Heart right ventricle (tissue), 16 donors: ENCODE data around the gene NFE2L1. TPM values are rescaled to one million over a fixed set of nuclear protein-coding genes. Genes with fewer than 3 reads are reported as not detected.

ENCODE experiments used
- ATAC-seq, 8 donors: fragments of 200-7000 bp; cut with Tn5 transposase; one replicate each; pipeline ENCODE4 v1.9.1; 2020; ENCODE audit warnings: mild to moderate bottlenecking in 8 of 8, moderate library complexity in 8 of 8, moderate number of reproducible peaks in 1 of 8
- DNase-seq, 2 donors: peaks; one replicate each; pipeline ENCODE4 v3.0.0-alpha.2; 2020
- H3K27ac ChIP-seq, 10 donors: fragments of 200-600 bp; sonication (generic) in 2 of 10; one replicate each; pipeline versions ENCODE4 v1.5.0 to v1.8.0; 2020 to 2022; ENCODE audit warnings: mild to moderate bottlenecking in 3 of 10
- H3K27me3 ChIP-seq, 7 donors: fragments of 200-600 bp; one replicate each; pipeline ENCODE4 v1.8.0; 2021 to 2022; ENCODE audit warnings: mild to moderate bottlenecking in 2 of 7
- H3K36me3 ChIP-seq, 9 donors: fragments of 200-600 bp; sonication (generic) in 1 of 9; one replicate each; pipeline versions ENCODE4 v1.5.0 to v1.8.0; 2020 to 2022; ENCODE audit warnings: mild to moderate bottlenecking in 2 of 9
- H3K4me1 ChIP-seq, 9 donors: fragments of 200-600 bp; sonication (generic) in 1 of 9; one replicate each; pipeline versions ENCODE4 v1.5.0 to v1.8.0; 2020 to 2022; ENCODE audit warnings: mild to moderate bottlenecking in 4 of 9
- H3K4me3 ChIP-seq, 10 donors: fragments of 200-600 bp; sonication (generic) in 2 of 10; one replicate each; pipeline versions ENCODE4 v1.5.0 to v1.8.0; 2020 to 2022; ENCODE audit warnings: mild to moderate bottlenecking in 7 of 10, moderate library complexity in 2 of 10
- H3K9me3 ChIP-seq, 11 donors: fragments of 200-600 bp in 10 of 11; sonication (generic) in 2 of 11; one replicate each; pipeline versions ENCODE4 v1.5.0 to v1.8.0; 2013 to 2022; ENCODE audit warnings: mild to moderate bottlenecking in 2 of 11, control low read depth in 1 of 11, moderate library complexity in 1 of 11
- CTCF ChIP-seq, 9 donors: fragments of 200-600 bp; sonication (generic) in 2 of 9; IDR thresholded peaks; one replicate each; pipeline versions ENCODE4 v1.5.0 to v1.8.0; 2021 to 2022; ENCODE audit warnings: antibody characterized with exemption in 9 of 9, mild to moderate bottlenecking in 5 of 9, moderate library complexity in 1 of 9
- WGBS, 2 donors: extraction: QIAGEN DNeasy Blood & Tissue Kit; methylation state at CpG; one replicate each; pipeline ENCODE4 v1.1.7; 2013; ENCODE audit warnings: inconsistent platforms in 1 of 2; 5-methylcytosine and 5-hydroxymethylcytosine counted together
- intact Hi-C, 10 donors: fragments of 100-400 bp; cut with DNase I; formaldehyde crosslinking; loops; one replicate each; pipeline versions ENCODE4 v1.11.1 to v1.14.2; 2022
- polyA plus RNA-seq, 2 donors: library from polyadenylated mRNA; stranded (reverse); fragments of 200-250 nt; gene quantifications; one replicate each; pipeline ENCODE4 v1.2.3, GENCODE V29; 2013
- total RNA-seq, 10 donors: library from RNA; stranded (reverse); fragmentation: NEBNext Ultra II Directional in 3 of 10; extraction: Animal tissue kit (Norgen Biotek cat#: 25700) in 3 of 10; gene quantifications; one replicate each; pipeline versions ENCODE4 v1.2.1 to v1.2.4, GENCODE V29; 2021 to 2023
- donor health status: Arrhythmogenic right ventricular cardiomyopathy.
- donor health status: ischemic (EF 13 %, LVEDD 7.1; RV severe dilation, severe dysfunction).
- donor health status: healthy with polysubstance abuse.
- donor health status: DM: no; HTN: yes; CAD: no.
- donor health status: DM: no; HTN: no; CAD: no.
- donor health status: ischemic (EF 25% LVEDD 6.9; RV normal size, moderate dysfunction).
- donor health status: ischemic (EF 25% LVEDD 5.7; RV mildly dilated, moderate dysfunction).
- donor health status: healthy.
- donor health status: DM: yes; HTN: yes; CAD: no.
- donor health status: Ischemic cardiomyopathy.
- donor health status: ischemic (EF 35%, LVEDD 5.7; RV mildly dilated, moderate dysfunction).
- donor health status: nonischemic (EF 11% LVEDD 7.7; RV severe dilation, severe dysfunction).
- donor health status: DM: yes; HTN: yes; CAD: no.
- donor health status: PGD.
- donor health status: ischemic (EF 29% LVEDD 5.4; RV normal size, mild dysfunction).
- donor health status: nonischemic (EF 23%, LVEDD 6.1; RV moderate dilation, normal function).

The NFE2L1 gene
- total and polyA plus RNA-seq, 12 donors: 108 to 1,033 (median 669) TPM

- DNase-seq (no peak), ATAC-seq (no peak)
- Histone ChIP-seq H3K27ac (no peak overlapping the region), H3K27me3 (peaks cover 0 to 33% (median 16%) of the 10 kb centered on the region in 7 donors), H3K4me3 (no peak overlapping the region), H3K4me1 (peaks cover 18 to 53% (median 36%) of the 10 kb centered on the region in 9 donors), H3K9me3 (no peaks in the 10 kb centered on the region), H3K36me3 (no peaks in the 10 kb centered on the region)
- WGBS, 2 donors: 64 to 73% methylated on average over 5 of the region's 5 CpGs
- intact Hi-C loops: loop anchor here in 5 of 10 donors (10.0 kb wide), 2 partner anchors 313 to 593 kb away; partner anchors contain the start of genes HOXB7 (in 5 of the 5) and HOXB8 (in 5 of the 5)
- TF ChIP-seq CTCF (IDR thresholded peaks at IDR 0.05): no peak
Measured at GRCh38 chr17:48021934-48022333, 26.2 kb upstream of the NFE2L1 start.

- no peak for ATAC-seq
- Histone ChIP-seq H3K36me3 (no peaks in the 10 kb centered on the region), H3K27me3 (peaks cover 0 to 33% (median 16%) of the 10 kb centered on the region in 7 donors), H3K4me3 (peak overlapping the region in 4 of 10 donors; percentile 46 to 59 (median 56)), H3K27ac (peak overlapping the region in 6 of 10 donors; percentile 80 to 91 (median 84)), H3K4me1 (peaks cover 18 to 51% (median 44%) of the 10 kb centered on the region in 9 donors), H3K9me3 (no peaks in the 10 kb centered on the region)
- WGBS, 2 donors: 58 to 62% methylated on average over 6 of the region's 6 CpGs
- DNase-seq: no peak
- intact Hi-C loops: loop anchor here in 5 of 10 donors (10.0 kb wide), 2 partner anchors 312 to 592 kb away; partner anchors contain the start of genes HOXB7 (in 5 of the 5) and HOXB8 (in 5 of the 5)
- TF ChIP-seq CTCF (IDR thresholded peaks at IDR 0.05): no peak
Measured at GRCh38 chr17:48022901-48023300, 25.3 kb upstream of the NFE2L1 start.

- DNase-seq (peak; percentile 77 to 84), ATAC-seq (peak; percentile 34 to 78 (median 55))
- Histone ChIP-seq H3K4me1 (peaks cover 18 to 51% (median 41%) of the 10 kb centered on the region in 9 donors), H3K27me3 (peaks cover 0 to 33% (median 16%) of the 10 kb centered on the region in 7 donors), H3K4me3 (peak overlapping the region; percentile 27 to 60 (median 54)), H3K27ac (peak overlapping the region; percentile 47 to 91 (median 83)), H3K9me3 (no peaks in the 10 kb centered on the region), H3K36me3 (no peaks in the 10 kb centered on the region)
- WGBS, 2 donors: 0 to 4% methylated on average over 53 to 54 of the region's 54 CpGs
- TF ChIP-seq CTCF (IDR thresholded peaks at IDR 0.05): peak in 5 of 9 donors; percentile 29 to 46 (median 33)
- intact Hi-C loops: loop anchor here in 5 of 10 donors (2.0 to 10.0 kb wide), 3 partner anchors 107 to 591 kb away; partner anchors contain the start of genes HOXB7 (in 5 of the 5) and HOXB8 (in 5 of the 5)
Measured at GRCh38 chr17:48023400-48024148, 24.6 kb upstream of the NFE2L1 start.
